ENCODE results near the gene CFAP97D2.

The CFAP97D2 gene

DNA sequence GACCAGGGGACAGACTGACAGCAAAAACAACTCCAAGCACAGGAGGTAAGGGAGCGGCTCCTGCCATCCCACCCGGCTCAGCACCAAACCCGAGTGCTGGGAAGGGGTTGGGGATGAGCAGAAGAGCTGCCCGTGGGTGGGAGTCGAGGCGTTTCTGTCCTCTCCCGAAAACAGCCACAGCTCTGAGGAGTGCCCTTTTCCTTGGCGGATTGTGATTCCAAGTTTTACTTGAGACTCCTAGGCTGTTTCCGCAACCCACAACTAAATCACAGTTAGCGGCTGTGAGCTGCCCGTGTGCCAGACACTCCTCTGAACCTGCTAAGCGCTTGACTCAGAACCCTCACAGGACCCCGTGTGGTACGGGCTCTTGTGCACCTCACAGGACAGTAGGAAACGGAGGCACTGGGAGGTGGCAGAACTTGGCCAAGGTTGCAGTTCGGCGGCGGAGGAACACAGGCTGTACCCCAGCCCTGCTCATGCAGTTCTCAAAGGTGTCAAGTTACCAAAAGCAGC, 21.4 kb downstream of the CFAP97D2 start:
- DNase-seq, result no peak

- DNase-seq, result no peak
Observed at GRCh38 chr13:114202581-114202980, 23.5 kb downstream of the CFAP97D2 start.

DNA sequence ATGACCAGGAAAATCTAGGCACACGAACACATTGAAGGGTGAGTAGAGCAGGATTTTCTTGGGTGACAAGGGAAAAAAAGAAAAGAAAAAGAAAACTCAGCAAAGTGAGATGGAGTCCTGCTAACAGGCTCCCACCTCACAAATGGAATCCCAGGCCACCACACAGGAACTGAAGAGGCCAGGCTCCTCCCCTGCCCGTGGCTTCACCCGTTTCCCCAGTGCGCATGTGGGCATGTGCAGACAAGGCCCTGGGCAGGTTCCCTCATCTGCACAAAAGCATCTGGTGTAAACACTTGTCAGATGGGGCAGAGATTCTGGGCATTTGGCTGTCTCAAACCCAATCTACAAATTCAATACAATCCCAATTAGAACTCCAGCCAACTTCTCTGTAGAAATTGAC, 24.5 kb downstream of the CFAP97D2 start:
- no peak for DNase-seq

DNA sequence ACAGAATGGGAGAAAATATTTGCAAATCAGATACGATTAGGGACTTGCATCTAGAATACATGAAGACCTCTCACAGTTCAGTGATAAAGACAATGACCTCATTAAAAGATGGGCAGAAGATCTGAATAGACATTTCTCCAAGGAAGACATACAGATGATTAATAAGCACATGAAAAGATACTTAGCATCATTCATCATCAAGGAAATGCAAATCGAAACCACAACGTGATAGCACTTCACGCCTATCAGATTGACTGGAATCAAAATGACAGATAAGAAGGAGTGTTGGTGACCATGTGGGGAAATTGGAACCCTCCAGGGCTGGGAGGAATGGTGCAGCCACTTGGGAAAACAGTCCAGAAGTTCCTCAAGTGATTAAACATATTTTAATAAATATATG, 25.8 kb downstream of the CFAP97D2 start:
- no peak for DNase-seq

GRCh38 chr13:114208134-114208533, 29.1 kb downstream of the CFAP97D2 start:
- no peak for DNase-seq

DNA sequence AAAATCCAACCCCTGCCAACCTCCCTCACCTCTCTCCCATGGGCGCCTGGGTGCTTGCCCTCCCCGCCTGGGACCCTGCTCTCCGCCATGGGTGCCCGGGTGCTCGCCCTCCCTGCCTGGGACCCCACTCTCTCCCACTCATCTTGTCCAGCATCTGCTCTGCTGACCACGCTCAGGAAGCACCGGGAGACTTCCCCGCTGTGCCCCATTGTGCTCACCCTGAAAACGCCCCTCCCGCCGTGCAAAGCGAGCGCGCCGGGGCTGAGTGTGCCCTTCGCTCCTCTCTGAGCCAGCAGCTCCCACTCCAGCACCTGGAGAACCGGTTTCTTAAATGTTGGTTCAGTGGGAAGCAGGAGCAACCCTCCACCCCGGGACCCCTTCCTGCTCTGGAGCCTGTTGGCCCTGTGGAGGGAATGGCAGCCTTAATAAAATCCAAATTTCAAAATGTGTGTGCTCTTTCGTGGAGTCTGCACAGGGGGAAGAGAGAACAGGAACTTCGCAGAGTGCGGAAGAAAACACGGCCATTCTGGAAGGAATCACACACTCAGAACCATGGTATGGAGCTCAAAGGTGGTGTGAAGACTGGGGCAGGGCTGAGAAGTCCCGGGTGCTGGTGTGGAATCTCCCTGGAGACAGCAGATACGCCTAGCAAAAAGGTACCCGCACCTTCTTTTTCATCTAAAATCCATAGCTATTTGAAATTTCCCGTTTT, 32.5 kb downstream of the CFAP97D2 start:
- DNase-seq, result no peak

DNA sequence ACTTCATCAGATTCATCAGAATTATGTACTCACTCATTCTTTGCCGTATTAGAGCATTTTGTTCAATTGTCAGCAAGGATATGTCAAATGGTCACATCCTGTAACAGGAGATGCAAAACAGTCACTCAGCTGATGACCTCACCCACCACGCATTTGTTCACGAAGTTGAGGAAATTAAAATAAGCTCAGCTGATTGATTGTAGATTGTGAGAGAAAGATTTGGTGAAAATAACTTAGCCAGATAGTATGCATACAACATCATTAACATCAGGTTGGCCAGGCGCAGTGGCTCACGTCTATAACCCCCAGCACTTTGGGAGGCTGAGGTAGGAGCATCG, 33.1 kb downstream of the CFAP97D2 start:
- DNase-seq, result no peak

GRCh38 chr13:114213980-114214379, 34.9 kb downstream of the CFAP97D2 start:
- no peak for DNase-seq

- no peak for DNase-seq
Observed at GRCh38 chr13:114219392-114219791, 40.3 kb downstream of the CFAP97D2 start.

DNA sequence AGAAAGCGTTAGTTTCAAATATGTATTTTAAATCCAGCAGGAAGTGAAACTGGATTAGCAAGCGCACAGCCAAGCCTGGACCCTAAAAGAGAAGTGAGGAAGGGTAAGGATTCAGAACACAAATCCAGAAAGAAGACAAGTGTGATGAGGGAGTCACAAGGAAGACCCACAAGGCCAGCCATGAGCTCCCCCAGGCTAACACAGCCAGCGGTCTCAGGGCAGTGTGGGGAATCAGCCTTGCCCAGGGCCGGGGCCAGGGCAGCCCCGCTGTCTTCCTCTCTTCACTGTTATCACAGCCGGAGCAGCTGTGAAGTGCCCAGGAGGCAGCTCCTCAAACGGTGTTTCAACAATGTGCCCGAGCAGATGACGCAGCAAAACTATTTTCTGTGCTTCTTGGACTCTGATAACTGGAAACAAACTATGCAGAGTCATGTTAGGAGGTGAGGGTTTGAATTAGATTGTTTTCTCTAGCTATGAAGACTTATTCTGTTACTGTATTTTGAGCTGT, 43.5 kb downstream of the CFAP97D2 start:
- no peak for DNase-seq

DNA sequence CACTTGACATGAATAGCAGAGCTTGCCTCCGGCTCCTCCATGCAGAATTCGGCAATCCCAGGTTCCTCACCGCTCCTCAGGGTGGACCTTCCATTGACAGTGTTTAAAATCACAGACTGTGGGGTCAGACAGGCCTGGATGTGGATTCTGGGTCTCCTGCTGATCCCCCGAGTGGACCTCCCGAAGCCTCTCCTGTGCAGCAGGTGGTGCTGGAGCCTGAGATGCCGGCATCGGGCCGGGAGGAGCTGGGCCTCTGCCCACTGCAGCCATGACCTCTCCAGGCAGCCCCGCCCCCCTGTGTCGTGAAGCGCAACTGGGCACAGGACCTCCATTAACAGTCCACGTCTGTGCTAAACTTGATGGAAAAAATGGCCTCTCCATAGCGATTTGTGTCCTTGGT, 45.1 kb downstream of the CFAP97D2 start:
- DNase-seq, result no peak

GRCh38 chr13:114225610-114226009, 46.6 kb downstream of the CFAP97D2 start:
- no peak for DNase-seq

- no peak for DNase-seq
Observed at GRCh38 chr13:114226088-114226487, 47.0 kb downstream of the CFAP97D2 start.

- peak; percentile 82 for DNase-seq
Observed at GRCh38 chr13:114226699-114227323, 47.8 kb downstream of the CFAP97D2 start.

GRCh38 chr13:114227528-114227927, 48.5 kb downstream of the CFAP97D2 start:
- DNase-seq, result no peak

DNA sequence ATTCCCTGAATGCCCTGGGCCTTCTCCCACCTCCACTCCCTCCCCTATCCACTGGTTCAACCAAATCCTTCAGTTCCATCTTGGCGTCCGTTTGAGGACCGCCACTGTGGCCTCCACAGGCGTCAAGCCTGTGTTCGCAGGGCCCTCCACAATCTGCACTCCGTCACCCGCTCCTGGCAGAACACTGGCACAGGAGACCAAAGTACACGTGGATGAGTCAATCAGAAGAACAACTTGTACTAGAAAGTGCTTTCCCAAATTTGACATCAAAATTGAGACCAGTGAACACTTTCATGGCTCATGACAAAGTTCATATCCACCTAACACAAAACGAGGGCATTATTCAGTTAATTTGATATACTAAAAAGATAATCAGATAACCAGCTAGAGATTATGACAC, 49.1 kb downstream of the CFAP97D2 start:
- DNase-seq, result no peak

DNA sequence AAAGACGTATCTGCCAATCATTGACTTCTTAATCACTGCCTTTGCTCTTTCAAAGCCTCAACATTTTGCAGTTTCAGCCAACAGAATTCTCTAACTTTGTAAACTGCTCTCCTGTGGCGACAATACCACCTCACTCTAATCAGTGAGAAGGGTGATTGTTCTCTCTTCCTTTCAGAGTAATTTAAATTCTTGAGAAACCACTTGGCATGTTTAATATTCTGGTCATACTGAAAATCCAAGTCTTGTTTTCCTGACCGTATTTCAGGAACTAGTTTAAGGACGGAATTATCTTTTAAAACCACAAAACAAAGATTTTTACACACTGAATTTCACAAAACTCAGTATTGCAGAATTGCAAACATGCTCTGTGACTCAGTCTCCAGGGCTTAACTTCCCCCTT, 50.4 kb downstream of the CFAP97D2 start:
- no peak for DNase-seq

DNA sequence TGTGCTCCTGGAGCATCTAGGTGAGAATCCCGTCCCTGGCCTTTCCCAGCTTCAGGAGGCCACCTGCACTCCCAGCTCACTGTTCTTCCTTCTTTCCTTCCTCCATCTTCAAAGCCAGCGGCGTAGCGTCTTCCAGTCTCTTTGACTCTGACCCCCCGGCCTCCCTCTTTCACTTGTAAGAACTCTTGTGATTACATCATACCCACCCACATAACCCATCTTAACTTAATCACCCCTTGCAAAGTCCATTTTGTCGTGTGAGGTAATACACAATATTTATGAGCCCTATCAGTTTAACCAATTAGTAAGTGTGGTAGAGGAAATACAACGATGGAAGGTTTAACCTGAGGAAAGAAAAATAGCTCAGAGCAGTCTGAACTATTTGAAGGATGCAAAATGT, 51.1 kb downstream of the CFAP97D2 start:
- no peak for DNase-seq

DNA sequence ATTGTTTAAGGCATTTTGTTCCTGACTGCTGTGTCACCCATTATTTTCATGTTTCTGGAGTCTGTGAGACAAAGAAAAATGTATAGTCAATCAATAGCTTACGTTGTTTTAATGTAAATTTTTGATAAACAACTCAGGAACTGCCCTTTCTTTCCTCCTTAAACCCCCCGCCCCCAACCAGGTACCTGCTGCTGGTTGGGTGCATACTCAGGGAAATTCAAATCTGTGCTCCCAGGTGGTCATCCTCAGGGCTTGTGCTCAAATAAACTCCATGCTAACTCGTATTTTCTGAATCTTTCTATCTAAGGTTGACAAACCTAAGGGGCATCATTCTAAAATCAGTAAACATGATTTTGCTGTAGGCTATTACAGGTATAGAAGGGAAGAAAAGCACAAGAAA, 51.5 kb downstream of the CFAP97D2 start:
- no peak for DNase-seq

GRCh38 chr13:114231886-114232285, 52.8 kb downstream of the CFAP97D2 start:
- DNase-seq, result no peak

DNA sequence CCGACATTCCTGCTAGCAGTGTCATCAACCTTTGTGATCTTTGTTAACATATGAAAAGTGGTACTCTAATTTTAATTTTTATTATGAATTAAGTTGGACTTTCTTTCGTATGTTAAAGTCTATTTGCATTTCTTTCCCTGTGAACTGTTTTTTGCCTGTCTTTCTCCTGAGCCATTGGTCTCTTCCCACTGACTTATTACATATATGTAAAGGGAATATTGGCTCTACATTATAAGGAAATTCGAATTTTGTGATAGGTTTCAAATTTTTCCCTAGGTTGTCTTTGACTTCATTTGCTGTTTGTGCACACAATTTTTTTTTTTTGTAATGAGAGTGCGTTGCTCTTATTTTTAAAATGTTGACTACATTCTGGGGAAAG, 55.2 kb downstream of the CFAP97D2 start:
- no peak for DNase-seq

DNA sequence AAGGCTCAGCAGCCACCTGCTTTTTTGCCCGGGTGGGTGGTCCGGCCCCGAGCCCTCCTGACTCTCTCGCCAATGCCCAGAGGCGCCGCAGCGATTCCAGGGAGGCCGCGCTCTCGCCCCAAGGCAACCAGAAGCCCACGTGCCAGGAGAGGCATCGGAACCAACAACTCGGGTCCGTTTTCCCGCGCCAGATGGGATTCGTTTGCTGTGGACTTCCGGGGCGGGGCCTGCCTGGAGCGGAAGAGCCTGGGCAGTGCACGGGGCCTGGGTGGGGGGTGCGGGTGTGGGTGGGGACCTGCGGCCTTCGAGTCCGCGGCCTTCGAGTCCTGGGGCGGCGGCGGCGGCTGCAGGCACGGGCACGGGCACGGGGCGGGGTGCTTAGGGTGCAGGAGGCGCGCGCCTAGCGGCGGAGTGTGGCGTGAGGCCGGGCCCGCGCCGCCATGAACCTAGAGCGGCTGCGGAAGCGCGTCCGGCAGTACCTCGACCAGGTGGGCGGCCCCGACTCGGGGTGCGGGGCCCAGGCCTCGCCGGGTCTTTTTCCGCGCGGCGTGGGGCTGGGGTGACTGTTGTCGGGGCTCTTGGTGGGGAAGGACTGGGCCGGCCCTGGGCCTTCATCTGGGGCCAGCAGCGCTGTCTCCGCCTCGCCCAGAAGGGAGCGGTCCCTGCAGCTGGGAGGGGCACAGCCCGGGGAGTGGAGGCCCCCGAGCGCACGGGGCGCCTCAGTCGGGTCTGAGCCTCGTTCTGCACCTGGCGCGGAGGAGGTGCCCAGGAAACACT, 55.8 kb downstream of the CFAP97D2 start, which contains the start of gene CDC16:
Gene CDC16 (plus strand): TSS at position 253 of the 777 bp plus-strand sequence. CDS start 188 bp downstream, at position 441.
- DNase-seq, result peak; percentile 94

- no peak for DNase-seq
Observed at GRCh38 chr13:114235697-114236096, 56.6 kb downstream of the CFAP97D2 start.

DNA sequence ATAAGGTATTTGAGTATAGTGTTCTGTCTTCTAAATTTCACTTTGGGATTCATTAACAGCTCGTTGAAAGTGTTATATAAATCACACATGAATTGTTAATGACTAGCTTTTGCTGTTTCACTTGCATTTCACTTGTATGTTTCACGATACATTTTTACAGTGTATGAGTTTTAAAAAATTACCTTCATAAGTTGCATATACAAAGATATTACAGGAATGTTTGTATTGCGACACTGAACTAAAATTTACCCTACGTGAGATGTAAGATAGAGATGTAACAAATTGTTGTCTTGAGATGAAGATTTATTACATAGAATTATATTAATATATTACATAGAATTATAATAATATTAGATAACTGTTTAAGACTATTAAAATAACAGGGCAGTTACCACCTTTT, 57.2 kb downstream of the CFAP97D2 start:
- no peak for DNase-seq
